Endothelial cell of umbilical vein (primary cell): ENCODE data around the gene IL5RA. TPM values are rescaled to one million over a fixed set of nuclear protein-coding genes. Genes with fewer than 3 reads are reported as not detected.

Experiments used
- polyA plus RNA-seq, 4 experiments: library from polyadenylated mRNA; depleted of rRNA in 3 of 4; stranded (reverse) in 3 of 4; unstranded in 1 of 4; fragments of >200 nt; gene quantifications; 2 replicates each; pipeline versions ENCODE4 v1.2.1 to v1.2.3, GENCODE V29; 2011 to 2012; ENCODE audit warnings: missing spikeins in 1 of 4
- small RNA-seq: library from RNA; depleted of rRNA; stranded (forward); fragments of <200 nt; gene quantifications from one replicate; pipeline ENCODE3, GENCODE V24; 2012; ENCODE audit warnings: low replicate concordance, low read depth; ENCODE audit not compliant: insufficient read depth, insufficient read length
- total RNA-seq: library from RNA; stranded (reverse); gene quantifications from 2 replicates; pipeline ENCODE4 v1.2.3, GENCODE V29; 2021

IL5RA gene
- total and polyA plus RNA-seq, 2 donors (not counting 3 experiments of a cell fraction or from before 2014, with no cell fraction given) = not detected

Small RNA genes lying within 50 kb of the gene (small RNA-seq; reads per million reads assigned to genes)
- not detected for gene RF00416

Other genes with a start within 250 kb of the IL5RA start
- 21.3 and 21.9 TPM in 2 replicates for gene TRNT1, start 16.6 kb upstream of the IL5RA start, total RNA-seq
- gene TRNT1, start 16.6 kb upstream of the IL5RA start, polyA plus RNA-seq = 4.5 and 4.6 TPM in 2 replicates
- gene CRBN, start 69.3 kb upstream of the IL5RA start, total RNA-seq = 34.8 and 36.1 TPM in 2 replicates
- 14.5 and 25.2 TPM in 2 replicates for gene CRBN, start 69.3 kb upstream of the IL5RA start, polyA plus RNA-seq